GM12891 (cell line): Measurements from ENCODE around the gene SPRED2.

ENCODE experiments used
- POLR2A ChIP-seq: IDR thresholded peaks from 2 replicates; pipeline ENCODE4 v1.6.1; 2011; ENCODE audit warnings: low read depth, low read length, control low read depth
- POLR2AphosphoS5 ChIP-seq: IDR thresholded peaks from 2 replicates; pipeline ENCODE4 v1.6.1; 2011; ENCODE audit warnings: low read depth, low read length, control low read depth
- TAF1 ChIP-seq: IDR thresholded peaks from 2 replicates; pipeline ENCODE4 v1.6.1; 2011; ENCODE audit warnings: low read depth, low read length, control low read depth

- TF ChIP-seq POLR2A, result no peak
- TF ChIP-seq POLR2AphosphoS5, result no peak
- TF ChIP-seq TAF1, result no peak
Observed at GRCh38 chr2:65261676-65262075, 170.7 kb downstream of the SPRED2 start.
